Activated CD8-positive, alpha-beta memory T cell treated with anti-CD3 and anti-CD28 coated beads, Interleukin-2, amount 10 ng/mL, durations not matched to agents 7 days and 5 days (primary cell): ENCODE data around the gene CRYAB. TPM values are rescaled to one million over a fixed set of nuclear protein-coding genes. Genes with fewer than 3 reads are reported as not detected.
"Not testable (repeated sequence)": the region's sequence is repeated elsewhere in the genome, so short reads cannot be mapped to it uniquely, and the experiment has no call there.

Source experiments
- ATAC-seq: fragments of 150-1000 bp; cut with Tn5 transposase; one replicate; pipeline ENCODE4 v1.10.0; 2021; ENCODE audit warnings: moderate library complexity
- CTCF ChIA-PET: fragments of 350-600 bp; sonication (Branson Sonifier 250); formaldehyde crosslinking; loops from one replicate; lab custom pipeline; 2021; ENCODE audit warnings: antibody characterized with exemption; lab: Charles Lee
- DNase-seq: peaks from one replicate; pipeline ENCODE4 v3.0.0-alpha.2; 2020
- H3K27ac Mint-ChIP-seq: one replicate; pipeline ENCODE4 v1.8.0; 2021; ENCODE audit warnings: mild to moderate bottlenecking, mixed read lengths
- H3K27me3 Mint-ChIP-seq: one replicate; pipeline ENCODE4 v1.8.0; 2021; ENCODE audit warnings: mixed read lengths
- H3K36me3 Mint-ChIP-seq: one replicate; pipeline ENCODE4 v1.8.0; 2021; ENCODE audit warnings: mild to moderate bottlenecking, mixed read lengths
- H3K4me1 Mint-ChIP-seq: one replicate; pipeline ENCODE4 v1.8.0; 2021; ENCODE audit warnings: mixed read lengths
- H3K4me3 Mint-ChIP-seq: one replicate; pipeline ENCODE4 v1.8.0; 2021; ENCODE audit warnings: mild to moderate bottlenecking, moderate library complexity, mixed read lengths
- H3K9me3 Mint-ChIP-seq: one replicate; pipeline ENCODE4 v1.8.0; 2022; ENCODE audit warnings: low read depth, mixed read lengths
- total RNA-seq, 2 experiments: library from RNA; stranded (reverse); gene quantifications; one replicate each; pipeline ENCODE4 v1.2.3, GENCODE V29; 2021

The CRYAB gene
- total RNA-seq, 2 experiments from 2014 or later, result not detected

DNA sequence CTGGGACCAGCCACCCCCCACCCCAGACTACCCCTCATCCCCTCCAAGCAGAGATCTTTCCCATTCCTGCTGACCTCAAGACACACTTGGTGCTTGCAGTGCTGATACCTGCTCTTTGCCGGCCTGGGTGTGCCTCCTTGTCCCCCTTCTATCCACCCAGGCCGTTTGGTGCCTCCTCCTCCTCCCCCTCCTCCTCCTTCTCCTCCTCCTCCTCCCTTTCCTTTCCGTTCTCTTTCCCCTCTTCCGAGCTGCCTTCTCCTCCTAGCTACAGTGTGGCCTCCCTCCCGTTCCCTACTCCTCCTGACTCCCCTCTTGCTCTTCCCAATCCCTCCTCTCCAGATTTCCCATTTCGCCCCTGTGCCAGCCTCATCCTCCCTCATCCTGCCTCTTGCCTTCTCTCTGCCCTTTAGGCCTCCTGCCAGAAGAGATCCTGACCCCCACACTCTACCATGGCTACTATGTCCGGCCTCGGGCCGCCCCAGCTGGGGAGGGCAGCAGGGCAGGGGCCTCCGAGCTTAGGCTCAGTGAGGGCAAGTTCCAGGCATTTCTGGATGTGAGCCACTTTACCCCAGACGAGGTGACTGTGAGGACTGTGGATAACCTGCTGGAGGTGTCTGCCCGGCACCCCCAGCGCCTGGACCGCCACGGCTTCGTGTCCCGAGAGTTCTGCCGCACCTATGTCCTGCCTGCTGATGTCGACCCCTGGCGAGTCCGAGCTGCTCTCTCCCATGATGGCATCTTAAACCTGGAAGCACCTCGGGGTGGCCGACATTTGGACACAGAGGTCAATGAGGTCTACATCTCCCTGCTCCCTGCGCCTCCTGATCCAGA, 1.7 kb upstream of the CRYAB start:
- no peaks in the 10 kb centered on the region for H3K9me3 Mint-ChIP-seq
- no peak for DNase-seq
- H3K27ac Mint-ChIP-seq, result no peak overlapping the region
- ATAC-seq, result no peak
- no peak overlapping the region for H3K4me3 Mint-ChIP-seq
- peaks cover 69% of the 10 kb centered on the region for H3K27me3 Mint-ChIP-seq
- H3K36me3 Mint-ChIP-seq, result no peaks in the 10 kb centered on the region
- CTCF ChIA-PET, result no interaction called here
- H3K4me1 Mint-ChIP-seq, result no peaks in the 10 kb centered on the region

DNA sequence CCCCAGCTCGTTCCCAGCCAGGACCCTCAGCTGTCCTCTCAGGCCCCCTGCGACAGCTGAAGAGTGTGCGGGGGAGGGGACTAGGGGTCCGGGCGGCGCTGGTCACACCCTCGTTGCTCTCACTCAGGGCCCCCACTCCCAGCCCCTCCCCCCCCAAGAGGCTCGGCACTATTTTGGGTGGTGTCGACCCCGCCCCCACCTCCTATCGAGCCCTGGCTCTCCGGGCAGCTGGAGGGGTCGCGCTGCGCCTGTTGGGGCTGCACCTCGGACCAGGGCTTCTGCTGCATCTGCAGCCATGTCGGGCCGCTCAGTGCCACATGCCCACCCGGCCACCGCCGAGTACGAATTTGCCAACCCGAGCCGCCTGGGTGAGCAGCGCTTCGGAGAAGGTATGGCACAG, 965 bp upstream of the CRYAB start, which contains the start of gene HSPB2:
HSPB2 (plus strand) TSS at position 200 of the 400 bp plus-strand sequence; CDS start at position 296, 96 bp downstream.
- Mint-ChIP-seq H3K27ac (no peak within 1 kb of the TSS), H3K9me3 (no peaks in the 10 kb centered on the region), H3K36me3 (no peaks in the 10 kb centered on the region), H3K27me3 (peaks cover 69% of the 10 kb centered on the region), H3K4me3 (no peak within 1 kb of the TSS), H3K4me1 (no peaks in the 10 kb centered on the region)
- CTCF ChIA-PET, result no interaction called here
- no peak for ATAC-seq
- DNase-seq, result no peak

DNA sequence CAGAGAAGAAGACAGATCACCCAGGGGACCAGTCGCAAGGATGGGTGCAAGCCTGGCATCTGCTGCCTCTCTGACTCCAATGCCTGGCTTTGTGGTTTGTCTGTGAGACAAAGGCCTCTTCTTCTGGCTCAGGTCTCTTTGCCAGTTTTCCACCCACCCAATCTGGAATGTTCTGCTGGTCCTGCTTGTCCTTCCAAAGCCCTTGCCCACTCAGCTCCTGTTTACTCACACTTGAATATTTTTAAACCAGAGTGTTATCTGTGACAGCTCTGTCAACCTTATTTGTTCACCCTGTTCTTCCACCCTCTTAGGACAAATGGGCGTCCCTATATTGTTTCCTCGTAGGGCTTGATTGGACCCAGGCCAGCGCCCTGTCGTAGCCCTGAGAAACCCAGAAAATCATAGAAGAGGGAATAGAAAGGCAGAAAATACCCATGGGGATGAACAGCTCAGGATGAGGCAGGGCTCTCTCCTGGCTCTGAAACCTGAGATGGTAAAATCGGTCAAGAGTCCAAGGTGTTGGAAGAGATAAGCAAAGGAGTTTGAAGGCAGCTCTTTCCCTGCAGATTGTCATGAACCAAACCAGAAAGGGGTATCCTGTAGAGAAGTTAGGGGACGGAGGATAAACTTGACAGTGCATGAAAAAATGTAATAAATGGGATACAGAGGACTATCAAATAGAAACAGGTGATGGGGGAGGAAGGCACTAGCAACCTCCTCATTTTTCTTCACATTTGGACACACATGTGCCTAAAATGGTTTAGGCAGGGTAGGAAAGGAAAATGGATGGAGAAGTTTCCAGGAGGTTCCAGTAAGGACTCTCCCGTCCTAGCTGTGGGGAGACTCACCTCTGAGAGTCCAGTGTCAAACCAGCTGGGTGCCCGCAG, 651 bp downstream of the CRYAB start:
- ATAC-seq (no peak), DNase-seq (no peak)
- no peaks in the 10 kb centered on the region for H3K36me3 Mint-ChIP-seq
- no peak overlapping the region for H3K27ac Mint-ChIP-seq
- CTCF ChIA-PET, result no interaction called here
- no peak overlapping the region for H3K4me3 Mint-ChIP-seq
- no peaks in the 10 kb centered on the region for H3K4me1 Mint-ChIP-seq
- no peaks in the 10 kb centered on the region for H3K9me3 Mint-ChIP-seq
- peaks cover 63% of the 10 kb centered on the region for H3K27me3 Mint-ChIP-seq

DNA sequence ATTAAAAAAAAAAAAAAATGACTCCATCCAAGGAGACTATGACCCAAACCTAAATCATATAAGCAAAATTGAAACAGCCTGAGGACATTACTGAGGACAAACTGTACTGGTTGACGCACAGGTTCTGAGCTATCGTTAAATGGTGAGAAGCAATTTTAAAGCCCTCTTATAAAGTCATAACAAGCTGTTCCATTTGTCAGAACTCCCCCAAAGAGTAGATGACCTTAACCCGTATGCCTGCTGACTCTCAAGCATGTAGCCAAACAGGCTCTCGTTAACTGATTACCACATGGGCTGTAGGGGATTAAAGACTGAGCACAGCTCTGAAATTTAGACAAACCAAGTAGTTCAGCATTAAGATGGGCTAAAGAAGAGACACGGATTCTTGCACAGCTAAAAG, 2.2 kb downstream of the CRYAB start:
- Mint-ChIP-seq H3K9me3 (no peaks in the 10 kb centered on the region), H3K36me3 (no peaks in the 10 kb centered on the region), H3K27ac (no peak overlapping the region), H3K4me3 (no peak overlapping the region), H3K4me1 (no peaks in the 10 kb centered on the region), H3K27me3 (peaks cover 56% of the 10 kb centered on the region)
- DNase-seq (no peak), ATAC-seq (no peak)
- CTCF ChIA-PET, result no interaction called here

DNA sequence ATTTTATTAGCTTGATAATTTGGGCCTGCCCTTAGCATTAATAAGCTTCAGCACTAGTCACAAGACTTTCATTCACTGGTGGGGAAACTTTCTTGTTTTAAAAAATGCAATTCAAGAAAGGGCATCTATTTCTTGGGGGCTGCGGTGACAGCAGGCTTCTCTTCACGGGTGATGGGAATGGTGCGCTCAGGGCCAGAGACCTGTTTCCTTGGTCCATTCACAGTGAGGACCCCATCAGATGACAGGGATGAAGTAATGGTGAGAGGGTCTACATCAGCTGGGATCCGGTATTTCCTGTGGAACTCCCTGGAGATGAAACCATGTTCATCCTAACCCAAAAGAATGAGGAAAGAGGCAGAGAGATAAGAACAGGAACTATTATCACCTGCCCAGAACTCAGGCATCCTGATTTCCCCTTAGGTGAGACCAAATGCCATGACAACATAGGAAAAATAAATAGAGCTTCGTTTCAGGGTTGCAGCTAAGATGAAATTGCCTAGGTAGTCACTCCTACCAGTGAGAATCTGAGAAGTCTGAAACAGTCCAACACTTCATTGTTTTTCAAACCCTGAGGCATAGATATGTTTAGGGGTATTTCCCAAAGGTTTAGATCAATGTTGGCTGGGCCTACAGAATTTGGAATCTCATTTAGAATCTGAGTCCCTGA, 2.8 kb downstream of the CRYAB start:
- Mint-ChIP-seq H3K36me3 (no peaks in the 10 kb centered on the region), H3K9me3 (no peaks in the 10 kb centered on the region), H3K4me1 (no peaks in the 10 kb centered on the region), H3K27me3 (peaks cover 51% of the 10 kb centered on the region), H3K27ac (no peak overlapping the region), H3K4me3 (no peak overlapping the region)
- DNase-seq (no peak), ATAC-seq (no peak)
- CTCF ChIA-PET, result no interaction called here

DNA sequence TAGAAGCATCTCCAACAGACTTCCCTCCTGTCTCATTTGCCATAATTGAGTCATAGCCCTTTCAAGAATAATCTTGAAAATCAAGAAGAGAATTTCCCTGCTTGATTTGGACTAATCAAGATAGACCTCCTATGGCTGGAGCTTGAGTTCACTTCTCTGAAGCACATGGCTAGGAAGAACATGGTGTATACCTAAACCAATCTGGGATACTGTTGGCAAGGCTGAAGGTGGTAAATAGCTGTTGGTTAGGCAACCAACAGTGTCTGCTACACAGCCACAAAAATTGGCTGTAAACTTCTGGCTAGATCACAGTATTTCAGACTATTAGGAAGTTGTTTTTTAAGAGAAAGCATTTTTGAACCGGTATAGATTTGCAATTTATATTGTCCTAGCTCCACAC, 4.9 kb downstream of the CRYAB start:
- Mint-ChIP-seq H3K36me3 (no peaks in the 10 kb centered on the region), H3K27me3 (peaks cover 35% of the 10 kb centered on the region), H3K4me1 (no peaks in the 10 kb centered on the region), H3K4me3 (no peak overlapping the region), H3K27ac (no peak overlapping the region), H3K9me3 (no peaks in the 10 kb centered on the region)
- CTCF ChIA-PET, result no interaction called here
- no peak for DNase-seq
- ATAC-seq, result no peak

DNA sequence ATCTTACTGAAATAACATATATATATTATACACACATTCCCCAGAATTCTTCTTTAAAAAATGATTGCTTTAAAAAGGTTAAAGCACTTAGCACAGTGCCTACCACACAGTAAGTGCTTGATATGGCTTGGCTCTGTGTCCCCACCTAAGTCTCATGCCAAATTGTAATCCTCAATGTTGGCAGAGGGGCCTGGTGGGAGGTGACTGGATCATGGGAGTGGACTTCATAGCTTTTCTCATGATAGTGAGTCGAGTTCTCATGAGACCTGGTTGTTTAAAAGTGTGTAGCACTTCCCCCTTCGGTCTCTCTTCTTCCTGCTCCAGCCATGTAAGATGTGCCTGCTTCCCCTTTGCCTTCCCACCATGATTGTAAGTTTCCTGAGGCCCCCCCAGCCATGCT, 6.2 kb downstream of the CRYAB start:
- DNase-seq, result no peak
- no peaks in the 10 kb centered on the region for H3K36me3 Mint-ChIP-seq
- H3K27ac Mint-ChIP-seq, result no peak overlapping the region
- no peak overlapping the region for H3K4me3 Mint-ChIP-seq
- no peaks in the 10 kb centered on the region for H3K9me3 Mint-ChIP-seq
- ATAC-seq, result no peak
- CTCF ChIA-PET, result interaction anchor here (0.6 kb wide), 1 partner anchor 375 kb away, joined by 3 read pairs; no protein-coding TSS in a partner anchor
- H3K27me3 Mint-ChIP-seq, result peaks cover 25% of the 10 kb centered on the region
- no peaks in the 10 kb centered on the region for H3K4me1 Mint-ChIP-seq

DNA sequence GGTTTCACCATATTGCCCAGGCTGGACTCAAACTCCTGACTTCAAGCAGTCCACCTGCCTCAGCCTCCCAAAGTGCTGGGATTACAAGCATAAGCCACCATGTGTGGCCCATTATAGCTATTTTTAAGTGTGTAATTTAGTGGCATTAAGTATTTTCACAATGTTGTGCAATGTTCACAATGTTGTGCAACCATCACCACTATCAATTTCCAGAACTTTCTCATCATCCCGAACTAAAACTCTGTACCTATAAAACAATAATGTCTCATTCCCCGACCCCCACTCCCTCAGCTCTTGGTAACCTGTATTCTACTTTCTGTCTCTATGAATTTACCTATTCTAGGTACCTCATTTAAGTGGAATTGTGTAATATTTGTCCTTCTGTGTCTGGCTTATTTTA, 24.7 kb downstream of the CRYAB start:
- no peak overlapping the region for H3K4me3 Mint-ChIP-seq
- H3K36me3 Mint-ChIP-seq, result no peaks in the 10 kb centered on the region
- ATAC-seq (no peak), DNase-seq (no peak)
- no peaks in the 10 kb centered on the region for H3K9me3 Mint-ChIP-seq
- CTCF ChIA-PET, result no interaction called here
- no peaks in the 10 kb centered on the region for H3K4me1 Mint-ChIP-seq
- no peak overlapping the region for H3K27ac Mint-ChIP-seq
- no peaks in the 10 kb centered on the region for H3K27me3 Mint-ChIP-seq

DNA sequence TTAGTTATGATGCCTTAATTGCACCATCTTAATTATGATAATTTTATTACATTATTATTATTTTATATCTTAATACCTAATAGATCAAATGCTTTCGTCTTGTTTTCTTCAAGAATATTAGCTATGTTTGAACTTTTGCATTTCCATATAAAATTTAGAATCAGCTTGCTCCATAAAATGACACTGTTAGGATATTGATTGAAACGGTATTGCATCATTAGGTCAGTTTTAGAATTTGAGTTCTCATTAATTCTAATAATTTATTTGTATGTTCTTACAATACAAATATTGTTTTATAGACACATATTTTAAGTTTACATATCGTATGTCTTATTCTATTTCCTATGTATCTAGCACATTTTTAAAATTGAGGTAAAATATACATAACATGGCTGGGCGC, 25.5 kb downstream of the CRYAB start:
- H3K4me1 Mint-ChIP-seq, result no peaks in the 10 kb centered on the region
- no peaks in the 10 kb centered on the region for H3K36me3 Mint-ChIP-seq

DNA sequence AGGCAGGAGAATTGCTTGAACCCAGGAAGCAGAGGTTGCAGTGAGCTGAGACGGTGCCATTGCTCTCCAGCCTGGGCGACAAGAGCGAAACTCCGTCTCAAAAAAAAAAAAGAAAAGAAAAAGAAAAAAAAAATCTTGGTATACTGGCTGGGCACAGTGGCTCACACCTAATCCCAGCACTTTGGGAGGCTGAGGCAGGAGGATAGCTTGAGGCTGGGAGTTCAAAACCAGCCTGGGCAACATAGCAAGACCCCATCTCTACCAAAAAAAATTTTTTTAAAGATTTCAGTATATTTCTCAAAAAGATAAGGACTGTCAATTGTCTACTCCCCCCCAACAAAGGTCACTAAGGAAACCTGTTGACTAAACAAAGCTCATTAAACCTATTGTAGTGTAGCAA, 26.5 kb downstream of the CRYAB start:
- CTCF ChIA-PET, H3K36me3 Mint-ChIP-seq, DNase-seq, H3K4me3 Mint-ChIP-seq, H3K9me3 Mint-ChIP-seq, H3K27ac Mint-ChIP-seq, H3K27me3 Mint-ChIP-seq, ATAC-seq, H3K4me1 Mint-ChIP-seq: not testable (repeated sequence)

More for the DNA sequence above, 25.5 kb downstream of the CRYAB start:
- H3K27ac Mint-ChIP-seq, result no peak overlapping the region
- DNase-seq (no peak), ATAC-seq (no peak)
- CTCF ChIA-PET, result no interaction called here
- H3K4me3 Mint-ChIP-seq, result no peak overlapping the region
- H3K9me3 Mint-ChIP-seq, result no peaks in the 10 kb centered on the region
- no peaks in the 10 kb centered on the region for H3K27me3 Mint-ChIP-seq

DNA sequence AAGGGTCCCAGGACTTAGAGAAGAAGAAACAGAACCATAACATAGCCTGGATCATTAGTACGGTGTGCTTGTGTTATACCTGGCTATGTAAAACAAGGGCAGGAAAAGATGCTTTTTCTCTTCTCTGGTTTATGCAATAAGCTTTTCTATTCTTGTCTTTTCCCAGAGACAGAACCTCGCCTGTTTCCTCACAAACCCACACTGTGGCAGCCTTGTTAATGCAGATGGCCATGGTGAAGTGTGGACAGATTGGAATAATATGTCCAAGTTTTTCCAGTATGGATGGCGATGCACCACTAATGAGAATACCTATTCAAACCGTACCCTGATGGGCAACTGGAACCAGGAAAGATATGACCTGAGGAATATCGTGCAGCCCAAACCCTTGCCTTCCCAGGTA, 29.4 kb downstream of the CRYAB start:
- ATAC-seq (no peak), DNase-seq (no peak)
- no peaks in the 10 kb centered on the region for H3K36me3 Mint-ChIP-seq
- CTCF ChIA-PET, result interaction anchor here (0.6 to 2.8 kb wide), 4 partner anchors 11 to 45 kb away, joined by 3 to 10 read pairs (median 3); no protein-coding TSS in a partner anchor
- no peak overlapping the region for H3K4me3 Mint-ChIP-seq
- H3K4me1 Mint-ChIP-seq, result peaks cover 17% of the 10 kb centered on the region
- no peak overlapping the region for H3K27ac Mint-ChIP-seq
- no peaks in the 10 kb centered on the region for H3K27me3 Mint-ChIP-seq
- H3K9me3 Mint-ChIP-seq, result no peaks in the 10 kb centered on the region

DNA sequence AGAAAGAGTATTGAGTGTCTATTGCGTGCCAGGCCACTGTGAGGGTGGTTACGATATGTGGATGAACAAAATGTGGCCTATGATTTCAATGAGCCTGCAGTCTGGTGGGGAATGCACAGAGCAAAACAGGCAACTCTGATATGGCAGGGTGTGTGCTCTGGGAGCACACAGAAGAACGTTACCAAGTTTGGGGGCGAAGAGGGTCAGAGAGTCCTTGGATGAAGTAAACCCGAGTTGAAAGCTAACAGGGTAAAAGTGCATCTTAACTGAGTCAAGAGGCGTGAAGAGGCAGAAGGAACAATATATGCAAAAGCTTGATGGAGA, 32.0 kb downstream of the CRYAB start:
- CTCF ChIA-PET, result interaction anchor here (1.0 to 2.8 kb wide), 4 partner anchors 8 to 102 kb away, joined by 3 to 10 read pairs (median 4); partner anchors contain the start of gene ALG9
- Mint-ChIP-seq H3K27me3 (no peaks in the 10 kb centered on the region), H3K4me3 (peak overlapping the region; percentile 85), H3K4me1 (peaks cover 20% of the 10 kb centered on the region), H3K36me3 (peaks cover 3% of the 10 kb centered on the region), H3K9me3 (no peaks in the 10 kb centered on the region), H3K27ac (peak overlapping the region; percentile 97)
- DNase-seq (no peak), ATAC-seq (peak; percentile 8)
